Gastroesophageal sphincter (tissue), 4 donors: ENCODE measurements around the gene CDH13. TPM values are rescaled to one million over a fixed set of nuclear protein-coding genes. Genes with fewer than 3 reads are reported as not detected.

ENCODE experiments used
- ATAC-seq: fragments of 150-250 bp; one replicate; pipeline ENCODE4 v1.9.1; 2016; ENCODE audit warnings: mild to moderate bottlenecking, moderate library complexity
- H3K27ac ChIP-seq, 4 donors: fragments of 200-600 bp; sonication (generic) in 3 of 4; 1 replicate in 3 of 4; 2 replicates in 1 of 4; pipeline ENCODE4 v1.5.1; 2016 to 2019
- H3K27me3 ChIP-seq: fragments of 200-600 bp; sonication (generic); one replicate; pipeline ENCODE4 v1.5.1; 2019
- H3K36me3 ChIP-seq, 2 donors: fragments of 200-600 bp; sonication (generic); one replicate each; pipeline ENCODE4 v1.5.1; 2019; ENCODE audit warnings: control low read depth in 1 of 2
- H3K4me1 ChIP-seq, 3 donors: fragments of 200-600 bp; sonication (generic); 1 replicate in 2 of 3; 2 replicates in 1 of 3; pipeline ENCODE4 v1.5.1; 2016 to 2019; ENCODE audit warnings: control low read depth in 2 of 3
- H3K4me3 ChIP-seq, 2 donors: fragments of 200-600 bp; sonication (generic); one replicate each; pipeline ENCODE4 v1.5.1; 2019; ENCODE audit warnings: mild to moderate bottlenecking in 1 of 2, moderate library complexity in 1 of 2
- H3K9me3 ChIP-seq, 3 donors: fragments of 200-600 bp; sonication (generic); one replicate each; pipeline ENCODE4 v1.5.1; 2017 to 2019; ENCODE audit warnings: control low read depth in 2 of 3
- CTCF ChIP-seq, 4 experiments: fragments of 200-600 bp in 2 of 4; fragments of 450-650 bp in 2 of 4; sonication (generic) in 1 of 4; IDR thresholded peaks; one replicate each; pipeline ENCODE4 v1.5.1; 2017 to 2019; ENCODE audit warnings: antibody characterized with exemption in 4 of 4, mild to moderate bottlenecking in 2 of 4, moderate library complexity in 2 of 4
- EP300 ChIP-seq: sonication (generic); formaldehyde crosslinking; IDR thresholded peaks from one replicate; pipeline ENCODE4 v1.6.1; 2017; ENCODE audit warnings: antibody characterized with exemption, mild to moderate bottlenecking
- POLR2A ChIP-seq, 2 donors: fragments of 450-650 bp; IDR thresholded peaks; one replicate each; pipeline ENCODE4 v1.6.1; 2017; ENCODE audit warnings: antibody characterized with exemption in 2 of 2, mild to moderate bottlenecking in 2 of 2, moderate library complexity in 1 of 2
- POLR2AphosphoS5 ChIP-seq: sonication (generic); formaldehyde crosslinking; IDR thresholded peaks from one replicate; pipeline ENCODE4 v1.6.1; 2017; ENCODE audit warnings: antibody characterized with exemption
- WGBS, 2 donors: methylation state at CpG; one replicate each; pipeline ENCODE4 v1.1.5; 2018; ENCODE audit warnings: low coverage in 1 of 2; 5-methylcytosine and 5-hydroxymethylcytosine counted together
- total RNA-seq, 4 donors: library from RNA; depleted of rRNA; stranded (reverse); fragments of >200 nt; gene quantifications; one replicate each; pipeline ENCODE4 v1.1.0, GENCODE V29; 2016

The CDH13 gene
- total RNA-seq, 4 donors from 2014 or later, result 4.2 to 22.3 (median 11.4) TPM

GRCh38 chr16:82835487-82836155 is 208.9 kb downstream of the CDH13 start:
- H3K9me3 ChIP-seq, result no peaks in the 10 kb centered on the region
- TF ChIP-seq EP300 (no peak), POLR2AphosphoS5 (no peak), POLR2A (IDR thresholded peaks at IDR 0.05) (no peak), CTCF (IDR thresholded peaks at IDR 0.05) (no peak)
- 95 to 100% methylated on average over 1 to 5 of the region's 5 CpGs for WGBS, 2 donors
- H3K27me3 ChIP-seq, result no peaks in the 10 kb centered on the region
- no peaks in the 10 kb centered on the region for H3K36me3 ChIP-seq
- H3K4me1 ChIP-seq, result no peaks in the 10 kb centered on the region
- H3K4me3 ChIP-seq, result no peak overlapping the region
- H3K27ac ChIP-seq, result no peak overlapping the region
- ATAC-seq, result no peak

DNA sequence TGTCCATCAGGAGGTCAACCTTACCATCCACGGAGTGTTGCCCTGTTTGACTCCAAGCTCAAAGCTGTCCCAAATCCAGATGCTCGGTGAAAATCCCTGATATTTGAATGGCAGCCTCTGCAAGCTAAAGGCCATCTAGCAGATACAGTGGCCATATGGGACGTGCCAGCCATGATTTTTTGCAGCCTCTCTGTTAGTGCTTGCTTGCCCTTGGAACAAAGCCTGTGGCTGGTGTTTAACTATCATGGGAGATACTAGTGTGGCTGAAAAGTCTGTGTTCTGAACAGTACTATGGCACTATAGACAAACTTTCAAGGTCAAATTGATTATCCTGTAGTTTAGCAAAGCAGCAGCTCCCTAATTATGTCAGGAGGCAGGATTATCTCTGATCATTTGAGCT is 214.3 kb downstream of the CDH13 start:
- TF ChIP-seq EP300 (no peak), POLR2A (IDR thresholded peaks at IDR 0.05) (no peak), POLR2AphosphoS5 (no peak), CTCF (IDR thresholded peaks at IDR 0.05) (no peak)
- no peak for ATAC-seq
- Histone ChIP-seq H3K36me3 (no peaks in the 10 kb centered on the region), H3K27ac (no peak overlapping the region), H3K4me1 (no peaks in the 10 kb centered on the region), H3K27me3 (no peaks in the 10 kb centered on the region), H3K9me3 (no peaks in the 10 kb centered on the region), H3K4me3 (no peak overlapping the region)
- WGBS, 2 donors, result 85 to 92% methylated on average over 2 to 3 of the region's 3 CpGs

GRCh38 chr16:82843606-82844271 is 217.0 kb downstream of the CDH13 start:
- Histone ChIP-seq H3K4me1 (no peaks in the 10 kb centered on the region), H3K36me3 (no peaks in the 10 kb centered on the region), H3K4me3 (no peak overlapping the region), H3K27me3 (no peaks in the 10 kb centered on the region), H3K9me3 (no peaks in the 10 kb centered on the region), H3K27ac (no peak overlapping the region)
- ATAC-seq, result no peak
- WGBS, 2 donors, result 60 to 61% methylated on average over 5 of the region's 5 CpGs
- TF ChIP-seq CTCF (IDR thresholded peaks at IDR 0.05) (no peak), POLR2A (IDR thresholded peaks at IDR 0.05) (no peak), POLR2AphosphoS5 (no peak), EP300 (no peak)

DNA sequence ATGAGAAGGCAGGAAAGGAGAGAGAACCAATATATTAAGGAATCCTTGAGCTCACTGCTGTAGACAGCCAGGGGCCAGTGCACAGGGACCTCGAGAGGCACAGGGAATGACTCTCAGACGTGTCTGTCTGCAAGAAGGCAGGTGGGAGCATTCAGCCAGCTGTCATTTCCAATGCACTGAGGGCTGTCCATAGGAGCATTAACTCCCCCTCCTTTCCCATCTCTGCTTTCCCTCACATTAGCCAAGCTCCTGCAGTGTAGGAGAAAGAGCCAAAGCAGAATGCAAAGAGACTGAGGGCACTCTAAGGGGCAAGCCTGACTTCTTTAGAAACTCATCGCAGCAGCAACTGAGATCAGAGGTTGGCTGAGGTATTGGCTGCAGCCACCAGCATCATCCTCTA is 218.3 kb downstream of the CDH13 start:
- Histone ChIP-seq H3K27ac (no peak overlapping the region), H3K9me3 (no peaks in the 10 kb centered on the region), H3K36me3 (no peaks in the 10 kb centered on the region), H3K27me3 (no peaks in the 10 kb centered on the region), H3K4me3 (no peak overlapping the region), H3K4me1 (no peaks in the 10 kb centered on the region)
- no peak for TF ChIP-seq POLR2A (IDR thresholded peaks at IDR 0.05)
- ATAC-seq, result no peak
- WGBS, 2 donors, result 30% methylated on average over 2 of the region's 3 CpGs; no CpG with 5 or more reads in 1 of the 2 donors

DNA sequence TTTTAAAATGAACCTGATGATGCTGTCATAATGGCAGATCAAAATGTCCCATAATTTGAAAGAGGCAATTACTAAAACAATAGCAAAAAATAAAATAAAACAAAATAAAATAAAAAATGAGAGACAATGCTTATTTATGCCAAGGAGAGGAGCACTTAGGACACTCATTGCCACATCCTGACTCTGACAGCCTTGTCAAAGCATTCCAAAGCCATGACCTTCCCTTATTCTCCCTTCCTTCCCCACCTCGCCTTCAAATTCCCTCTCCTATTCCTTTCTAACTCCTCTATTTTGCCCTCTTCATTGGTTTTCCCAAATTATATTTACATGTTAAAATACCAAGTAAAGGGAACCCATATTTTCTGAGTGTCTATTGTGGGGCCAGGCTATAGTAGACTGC is 220.0 kb downstream of the CDH13 start:
- 82 to 100% methylated on average over 1 of the region's 1 CpG for WGBS, 2 donors
- no peaks in the 10 kb centered on the region for H3K9me3 ChIP-seq
- no peak overlapping the region for H3K4me3 ChIP-seq
- H3K4me1 ChIP-seq, result no peaks in the 10 kb centered on the region
- TF ChIP-seq POLR2A (IDR thresholded peaks at IDR 0.05) (no peak), CTCF (IDR thresholded peaks at IDR 0.05) (no peak), EP300 (no peak), POLR2AphosphoS5 (no peak)
- H3K36me3 ChIP-seq, result no peaks in the 10 kb centered on the region
- no peak overlapping the region for H3K27ac ChIP-seq
- H3K27me3 ChIP-seq, result no peaks in the 10 kb centered on the region
- no peak for ATAC-seq
